DND-41 (cell line): ENCODE measurements around the gene GYPE.
"Not testable (repeated sequence)": the region's sequence is repeated elsewhere in the genome, so short reads cannot be mapped to it uniquely, and the experiment has no call there.

Experiments used
- ATAC-seq: fragments of 200-7000 bp; cut with Tn5 transposase; 3 replicates; pipeline ENCODE4 v1.9.1; 2021; ENCODE audit warnings: low read depth; ENCODE audit not compliant: insufficient read depth
- DNase-seq: peaks from one replicate; pipeline ENCODE4 v3.0.0-alpha.2; 2020
- H2AFZ ChIP-seq: 2 replicates; pipeline ENCODE4 v1.6.0; 2012; ENCODE audit warnings: low read depth, low read length
- H3K27ac ChIP-seq: 2 replicates; pipeline ENCODE4 v1.5.1; 2012; ENCODE audit warnings: low read length, inconsistent platforms
- H3K27me3 ChIP-seq: fragments of 200-600 bp; sonication (generic); 2 replicates; pipeline ENCODE4 v1.6.0; 2012; ENCODE audit warnings: low read length, mild to moderate bottlenecking, inconsistent platforms; ENCODE audit not compliant: insufficient read depth, poor library complexity
- H3K36me3 ChIP-seq: 2 replicates; pipeline ENCODE4 v1.5.1; 2012; ENCODE audit warnings: low read length, inconsistent platforms; ENCODE audit not compliant: insufficient read depth
- H3K4me1 ChIP-seq: 2 replicates; pipeline ENCODE4 v1.5.1; 2012; ENCODE audit warnings: mild to moderate bottlenecking, low read length; ENCODE audit not compliant: insufficient read depth
- H3K4me2 ChIP-seq: 2 replicates; pipeline ENCODE4 v1.6.0; 2012; ENCODE audit warnings: mild to moderate bottlenecking, moderate library complexity, low read length, inconsistent platforms; ENCODE audit not compliant: insufficient read depth
- H3K4me3 ChIP-seq, 2 experiments: fragments of 200-600 bp in 1 of 2; shearing (Covaris generic) in 1 of 2; 2 replicates each; pipeline ENCODE4 v1.5.1; 2012 to 2016; ENCODE audit warnings: inconsistent platforms in 2 of 2, low read length in 2 of 2, mild to moderate bottlenecking in 2 of 2, low read depth in 1 of 2, moderate library complexity in 1 of 2
- H3K79me2 ChIP-seq: 2 replicates; pipeline ENCODE4 v1.6.0; 2012; ENCODE audit warnings: low read length, inconsistent platforms; ENCODE audit not compliant: insufficient read depth
- H3K9ac ChIP-seq: 2 replicates; pipeline ENCODE4 v1.6.0; 2012; ENCODE audit warnings: low read depth, mild to moderate bottlenecking, inconsistent platforms, low read length, moderate library complexity
- H3K9me3 ChIP-seq: 2 replicates; pipeline ENCODE4 v1.5.1; 2012; ENCODE audit warnings: low read length, moderate library complexity, mild to moderate bottlenecking, inconsistent platforms; ENCODE audit not compliant: insufficient read depth, severe bottlenecking
- H4K20me1 ChIP-seq: 2 replicates; pipeline ENCODE4 v1.6.0; 2012; ENCODE audit warnings: low read length; ENCODE audit not compliant: insufficient read depth
- CTCF ChIP-seq: IDR thresholded peaks from 2 replicates; pipeline ENCODE4 v1.5.1; 2012; ENCODE audit warnings: borderline replicate concordance, low read length, moderate library complexity, mild to moderate bottlenecking; ENCODE audit not compliant: poor library complexity, severe bottlenecking; ENCODE audit errors: extremely low read depth
- EZH2 ChIP-seq: IDR thresholded peaks from 3 replicates; pipeline ENCODE4 v1.6.1; 2012; ENCODE audit warnings: borderline replicate concordance, low read depth, mild to moderate bottlenecking, moderate library complexity, low read length, inconsistent platforms; ENCODE audit not compliant: severe bottlenecking

The GYPE gene

GRCh38 chr4:143883529-143883928 lies 21.8 kb downstream of the GYPE start:
- Histone ChIP-seq H3K9me3 (no peaks in the 10 kb centered on the region), H3K79me2 (no peaks in the 10 kb centered on the region), H3K4me2 (no peak overlapping the region), H3K9ac (no peak overlapping the region), H3K27ac (no peak overlapping the region), H3K27me3 (no peaks in the 10 kb centered on the region), H2AFZ (no peak overlapping the region), H3K36me3 (no peaks in the 10 kb centered on the region), H4K20me1 (no peaks in the 10 kb centered on the region), H3K4me3 (no peak overlapping the region), H3K4me1 (no peaks in the 10 kb centered on the region)
- DNase-seq (no peak), ATAC-seq (no peak)
- TF ChIP-seq EZH2, result no peak
- TF ChIP-seq CTCF, result no peak

- TF ChIP-seq EZH2, result no peak
- no peak for TF ChIP-seq CTCF
- H3K4me1 ChIP-seq, result no peaks in the 10 kb centered on the region
- no peak overlapping the region for H3K9ac ChIP-seq
- ATAC-seq, result peak; percentile 29; the same call in 1 of the 3 replicates
- H2AFZ ChIP-seq, result no peak overlapping the region
- H3K79me2 ChIP-seq, result no peaks in the 10 kb centered on the region
- no peaks in the 10 kb centered on the region for H3K9me3 ChIP-seq
- no peak overlapping the region for H3K27ac ChIP-seq
- H3K4me2 ChIP-seq, result no peak overlapping the region
- H4K20me1 ChIP-seq, result no peaks in the 10 kb centered on the region
- H3K36me3 ChIP-seq, result no peaks in the 10 kb centered on the region
- no peak overlapping the region for H3K4me3 ChIP-seq
- H3K27me3 ChIP-seq, result no peaks in the 10 kb centered on the region
- DNase-seq, result no peak
These were observed 22.5 kb downstream of the GYPE start for GRCh38 chr4:143882892-143883291.

GRCh38 chr4:143879561-143879960 lies 25.8 kb downstream of the GYPE start:
- not testable (repeated sequence) for H2AFZ ChIP-seq, H4K20me1 ChIP-seq, H3K9me3 ChIP-seq, DNase-seq, ATAC-seq, H3K4me1 ChIP-seq, H3K27me3 ChIP-seq, H3K27ac ChIP-seq, H3K36me3 ChIP-seq, H3K9ac ChIP-seq, H3K79me2 ChIP-seq, H3K4me2 ChIP-seq, H3K4me3 ChIP-seq

GRCh38 chr4:143875357-143875756 lies 30.0 kb downstream of the GYPE start:
- not testable (repeated sequence) for H3K9ac ChIP-seq

GRCh38 chr4:143870523-143871268 lies 34.7 kb downstream of the GYPE start:
- DNase-seq, H3K4me2 ChIP-seq: not testable (repeated sequence)

More at GRCh38 chr4:143875357-143875756, 30.0 kb downstream of the GYPE start:
- H3K4me3 ChIP-seq, H3K36me3 ChIP-seq, H2AFZ ChIP-seq, H3K4me1 ChIP-seq, ATAC-seq, H3K27ac ChIP-seq, H3K9me3 ChIP-seq, H3K4me2 ChIP-seq, DNase-seq, H4K20me1 ChIP-seq, H3K27me3 ChIP-seq, H3K79me2 ChIP-seq: not testable (repeated sequence)

GRCh38 chr4:143869925-143870324 lies 35.4 kb downstream of the GYPE start:
- not testable (repeated sequence) for ATAC-seq, H4K20me1 ChIP-seq, H2AFZ ChIP-seq, H3K79me2 ChIP-seq, H3K4me1 ChIP-seq, H3K4me3 ChIP-seq, H3K9me3 ChIP-seq, H3K27ac ChIP-seq, H3K36me3 ChIP-seq, H3K4me2 ChIP-seq, H3K27me3 ChIP-seq, DNase-seq, H3K9ac ChIP-seq

More at GRCh38 chr4:143870523-143871268, 34.7 kb downstream of the GYPE start:
- not testable (repeated sequence) for H3K27ac ChIP-seq, H2AFZ ChIP-seq, ATAC-seq, H3K36me3 ChIP-seq, H3K9me3 ChIP-seq, H3K4me3 ChIP-seq, H3K9ac ChIP-seq, H3K27me3 ChIP-seq, H3K79me2 ChIP-seq, H3K4me1 ChIP-seq, H4K20me1 ChIP-seq
